Activated T-cell treated with anti-CD3 and anti-CD28 coated beads, Interleukin-2, amount 50 U/mL, for 72 hours (primary cell): ENCODE results near the gene COL8A2. TPM values are rescaled to one million over a fixed set of nuclear protein-coding genes. Genes with fewer than 3 reads are reported as not detected.
A peak's percentile ranks its signal among the peaks of the same experiment; 100 is the strongest.

Experiments used
- ATAC-seq, 2 donors: fragments of 150-1000 bp; cut with Tn5 transposase; replicated peaks in 1 of 2; 2 replicates each; pipeline ENCODE4 v1.10.0; 2021; ENCODE audit warnings: moderate library complexity in 2 of 2, mild to moderate bottlenecking in 1 of 2
- DNase-seq, 2 donors: peaks; one replicate each; pipeline ENCODE4 v3.0.0; 2021 to 2022; ENCODE audit warnings: mixed read lengths in 1 of 2
- H3K27ac Mint-ChIP-seq: one replicate; pipeline ENCODE4 v1.8.0; 2022; ENCODE audit warnings: mild to moderate bottlenecking, moderate library complexity, mixed read lengths
- H3K27me3 Mint-ChIP-seq: one replicate; pipeline ENCODE4 v1.8.0; 2022; ENCODE audit warnings: low read depth, mixed read lengths
- H3K36me3 Mint-ChIP-seq, 2 donors: one replicate each; pipeline ENCODE4 v1.8.0; 2022; ENCODE audit warnings: mixed read lengths in 2 of 2, mild to moderate bottlenecking in 1 of 2; ENCODE audit not compliant: insufficient read depth in 2 of 2
- H3K4me1 Mint-ChIP-seq: one replicate; pipeline ENCODE4 v1.8.0; 2022; ENCODE audit warnings: low read depth, mixed read lengths
- H3K4me3 Mint-ChIP-seq, 2 donors: one replicate each; pipeline ENCODE4 v1.8.0; 2022; ENCODE audit warnings: mild to moderate bottlenecking in 2 of 2, mixed read lengths in 2 of 2, moderate library complexity in 2 of 2
- H3K9me3 Mint-ChIP-seq, 2 donors: one replicate each; pipeline ENCODE4 v1.8.0; 2022; ENCODE audit warnings: mixed read lengths in 2 of 2
- total RNA-seq, 2 donors: library from RNA; stranded (reverse); gene quantifications; one replicate each; pipeline ENCODE4 v1.2.3, GENCODE V29; 2022

COL8A2 gene
- total RNA-seq, 2 donors from 2014 or later, result 0.07 to 0.09 TPM

DNA sequence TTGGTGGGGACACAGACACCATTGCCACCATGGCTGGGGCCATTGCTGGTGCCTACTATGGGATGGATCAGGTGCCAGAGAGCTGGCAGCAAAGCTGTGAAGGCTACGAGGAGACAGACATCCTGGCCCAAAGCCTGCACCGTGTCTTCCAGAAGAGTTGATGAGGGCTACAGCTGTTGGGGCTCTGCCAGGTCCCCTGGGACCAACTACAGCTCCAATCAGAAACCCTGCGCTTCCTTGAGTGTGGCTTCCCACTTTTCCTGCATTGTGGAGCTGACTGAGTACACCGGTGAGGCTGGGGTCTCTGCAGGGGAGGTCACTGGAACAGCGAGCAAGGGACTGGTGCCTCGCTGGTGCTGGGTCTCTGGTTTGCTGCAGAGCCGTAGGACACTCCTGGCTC lies 31.8 kb downstream of the COL8A2 start:
- no peak for ATAC-seq
- Mint-ChIP-seq H3K9me3 (no peaks in the 10 kb centered on the region), H3K36me3 (peaks cover 6 to 7% of the 10 kb centered on the region in 2 donors), H3K27me3 (no peaks in the 10 kb centered on the region), H3K27ac (no peak overlapping the region), H3K4me1 (peaks cover 10% of the 10 kb centered on the region), H3K4me3 (no peak overlapping the region)
- DNase-seq, result no peak

DNA sequence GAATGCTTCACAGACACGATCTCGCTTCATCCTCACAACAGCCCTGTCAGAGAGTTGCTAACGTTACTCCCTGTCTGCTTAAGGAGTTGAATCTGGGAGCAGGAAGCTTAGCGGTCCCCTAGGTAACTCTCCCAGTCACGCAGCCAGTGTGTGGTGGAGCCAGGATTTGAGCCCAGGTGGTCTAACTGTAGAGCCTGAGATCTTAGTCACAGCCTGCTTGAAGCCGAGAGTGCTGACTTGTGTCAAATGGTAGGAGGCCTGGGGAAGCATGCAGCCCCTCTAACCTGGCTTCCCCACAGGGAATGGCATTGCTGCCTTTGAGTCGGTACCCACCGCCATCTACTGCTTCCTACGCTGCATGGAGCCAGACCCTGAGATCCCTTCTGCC lies 32.2 kb downstream of the COL8A2 start:
- no peaks in the 10 kb centered on the region for H3K9me3 Mint-ChIP-seq
- no peak for ATAC-seq
- H3K4me1 Mint-ChIP-seq, result peaks cover 10% of the 10 kb centered on the region
- H3K36me3 Mint-ChIP-seq, result peaks cover 6 to 7% of the 10 kb centered on the region in 2 donors
- H3K27ac Mint-ChIP-seq, result no peak overlapping the region
- no peak overlapping the region for H3K4me3 Mint-ChIP-seq
- H3K27me3 Mint-ChIP-seq, result no peaks in the 10 kb centered on the region
- no peak for DNase-seq

DNA sequence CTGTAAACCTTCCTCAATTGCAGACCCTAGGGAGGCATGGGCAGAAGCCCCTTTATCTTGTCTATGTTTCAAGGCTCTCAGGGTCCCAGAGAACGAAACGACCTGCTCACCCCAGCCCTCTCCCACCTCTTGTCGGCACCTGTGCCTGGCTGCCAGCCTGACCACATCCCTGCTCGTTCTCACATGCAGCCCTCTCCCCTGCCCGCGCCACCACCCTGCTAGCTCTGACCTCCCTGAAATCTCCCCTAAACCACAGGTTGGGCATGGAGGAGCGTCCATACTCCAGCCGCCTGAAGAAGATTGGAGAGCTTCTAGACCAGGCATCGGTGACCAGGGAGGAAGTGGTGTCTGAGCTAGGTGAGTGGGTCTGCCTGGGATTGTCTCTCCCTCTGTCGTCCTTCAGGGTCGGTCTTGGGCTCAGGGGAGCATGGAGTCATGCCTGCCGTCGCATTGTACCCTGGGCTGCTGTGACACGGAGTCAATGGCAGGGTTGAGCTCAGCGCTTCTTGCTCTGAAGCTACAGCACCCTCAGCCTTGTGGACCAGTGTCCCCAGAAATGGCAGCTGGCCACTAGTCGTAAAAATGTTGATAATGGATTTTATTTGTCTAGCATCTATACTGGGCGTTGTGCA lies 32.7 kb downstream of the COL8A2 start:
- Mint-ChIP-seq H3K27me3 (no peaks in the 10 kb centered on the region), H3K9me3 (no peaks in the 10 kb centered on the region), H3K4me1 (peaks cover 10% of the 10 kb centered on the region), H3K36me3 (peaks cover 6 to 7% of the 10 kb centered on the region in 2 donors), H3K4me3 (no peak overlapping the region), H3K27ac (no peak overlapping the region)
- no peak for DNase-seq
- ATAC-seq, result no peak

DNA sequence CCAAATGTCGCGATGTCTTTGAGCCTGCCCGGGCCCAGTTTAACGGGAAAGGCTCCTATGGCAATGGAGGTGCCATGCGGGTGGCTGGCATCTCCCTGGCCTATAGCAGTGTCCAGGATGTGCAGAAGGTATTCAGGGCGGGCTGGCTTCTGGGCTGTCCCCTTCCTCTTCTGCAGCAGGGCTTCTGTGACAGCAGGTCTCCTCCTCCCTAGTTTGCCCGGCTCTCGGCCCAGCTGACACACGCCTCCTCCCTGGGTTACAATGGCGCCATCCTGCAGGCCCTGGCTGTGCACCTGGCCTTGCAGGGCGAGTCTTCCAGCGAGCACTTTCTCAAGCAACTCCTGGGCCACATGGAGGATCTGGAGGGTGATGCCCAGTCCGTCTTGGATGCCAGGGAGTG lies 33.3 kb downstream of the COL8A2 start:
- H3K36me3 Mint-ChIP-seq, result peaks cover 6 to 7% of the 10 kb centered on the region in 2 donors
- DNase-seq (no peak), ATAC-seq (no peak)
- H3K4me1 Mint-ChIP-seq, result peaks cover 10% of the 10 kb centered on the region
- H3K4me3 Mint-ChIP-seq, result peak overlapping the region in 1 of 2 donors; percentile 59
- H3K27me3 Mint-ChIP-seq, result no peaks in the 10 kb centered on the region
- no peaks in the 10 kb centered on the region for H3K9me3 Mint-ChIP-seq
- H3K27ac Mint-ChIP-seq, result no peak overlapping the region

DNA sequence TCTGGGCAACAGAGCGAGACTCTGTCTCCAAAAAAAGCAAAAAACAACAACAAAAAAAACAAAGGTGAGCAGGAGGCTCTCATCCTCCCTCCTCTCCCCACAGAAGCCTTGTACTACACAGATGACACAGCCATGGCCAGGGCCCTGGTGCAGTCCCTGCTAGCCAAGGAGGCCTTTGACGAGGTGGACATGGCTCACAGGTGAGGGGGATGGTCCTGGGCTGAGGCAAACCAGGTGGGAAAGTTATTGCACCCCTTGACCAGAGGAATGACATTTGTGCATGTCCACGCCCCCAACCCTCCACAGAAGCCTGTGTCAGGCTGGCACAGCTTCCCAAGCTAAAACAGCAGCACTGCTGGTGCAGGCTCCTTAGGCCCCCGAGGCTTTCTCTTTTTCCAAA lies 33.9 kb downstream of the COL8A2 start:
- Mint-ChIP-seq H3K27me3 (no peaks in the 10 kb centered on the region), H3K4me1 (peaks cover 10% of the 10 kb centered on the region), H3K27ac (no peak overlapping the region), H3K9me3 (no peaks in the 10 kb centered on the region), H3K4me3 (no peak overlapping the region), H3K36me3 (peaks cover 6 to 7% of the 10 kb centered on the region in 2 donors)
- DNase-seq (no peak), ATAC-seq (no peak)

DNA sequence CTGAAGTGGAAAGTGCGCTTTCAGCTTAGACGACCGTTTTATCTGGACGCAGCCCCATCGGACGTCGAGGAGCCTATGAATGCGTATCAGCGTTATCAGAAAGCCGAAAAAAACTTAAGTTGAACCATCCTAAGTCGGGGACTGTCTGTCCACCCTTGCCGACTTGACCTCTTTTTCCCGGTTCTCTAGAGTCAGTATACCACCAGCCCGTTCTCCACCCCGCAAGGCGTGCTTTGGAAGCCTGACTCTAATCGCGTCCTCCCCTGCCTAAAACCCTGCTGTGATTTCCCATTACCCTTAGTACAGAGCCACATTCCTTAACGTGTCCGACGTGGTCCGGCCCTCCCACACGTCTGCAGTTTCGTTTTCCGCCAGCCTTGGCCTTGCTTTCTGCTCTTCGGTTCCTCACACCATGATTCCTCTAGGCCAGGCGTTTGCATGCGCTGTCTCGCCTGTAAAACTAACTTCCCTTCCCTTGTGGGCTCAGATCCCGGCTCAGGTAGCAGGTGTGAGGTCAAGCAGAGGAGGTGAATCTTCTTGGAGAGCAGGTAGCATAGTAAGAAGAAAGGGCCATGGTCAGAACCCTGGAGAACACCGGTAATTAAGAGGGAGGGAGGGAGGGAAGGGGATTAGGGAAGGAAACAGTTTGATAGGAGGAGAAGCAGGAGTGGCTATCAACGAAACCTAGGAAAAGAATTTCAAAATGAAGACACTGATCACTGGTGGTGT lies 35.5 kb downstream of the COL8A2 start:
- Mint-ChIP-seq H3K27ac (peak overlapping the region; percentile 69), H3K4me1 (peaks cover 12% of the 10 kb centered on the region), H3K36me3 (peaks cover 6 to 7% of the 10 kb centered on the region in 2 donors), H3K4me3 (peak overlapping the region; percentile 82 to 92), H3K27me3 (peaks cover 7% of the 10 kb centered on the region), H3K9me3 (no peaks in the 10 kb centered on the region)
- no peak for ATAC-seq
- no peak for DNase-seq

DNA sequence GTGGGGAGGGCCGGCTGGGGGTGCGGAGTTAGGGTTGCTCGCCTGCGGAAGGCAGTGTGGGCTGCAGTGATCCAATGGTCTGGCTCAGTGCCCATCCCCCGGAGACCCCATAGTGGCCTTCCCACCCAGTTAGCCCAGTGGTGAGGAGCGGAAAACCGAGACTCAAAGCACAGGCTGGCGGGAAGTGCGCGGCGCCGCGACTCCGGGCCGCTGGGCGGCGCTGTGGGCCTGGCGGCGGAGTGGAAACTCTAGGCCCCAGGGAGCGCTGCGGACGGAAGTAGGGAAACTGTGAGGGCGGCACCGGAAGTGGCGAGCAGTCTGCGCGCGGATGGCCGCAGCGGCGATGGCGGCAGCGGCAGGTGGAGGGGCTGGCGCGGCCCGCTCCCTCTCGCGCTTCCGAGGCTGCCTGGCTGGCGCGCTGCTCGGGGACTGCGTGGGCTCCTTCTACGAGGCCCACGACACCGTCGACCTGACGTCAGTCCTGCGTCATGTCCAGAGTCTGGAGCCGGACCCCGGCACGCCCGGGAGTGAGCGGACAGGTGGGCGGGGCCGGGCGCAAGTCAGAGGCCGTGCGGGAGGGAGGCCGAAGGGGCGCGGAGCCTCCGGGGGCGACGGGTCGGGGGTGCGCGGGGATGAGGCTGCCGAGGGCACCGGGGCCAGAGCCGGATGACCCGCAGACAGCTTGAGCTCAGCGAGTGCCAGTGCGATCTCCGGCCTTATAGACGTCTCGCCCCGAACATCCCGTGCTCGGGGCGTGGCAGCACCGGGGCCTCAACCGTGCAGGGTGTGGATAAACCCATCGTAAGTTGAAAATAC lies 36.2 kb downstream of the COL8A2 start, which contains the start of gene ADPRS:
TSS of gene ADPRS (plus strand) at position 316 of the 816 bp plus-strand sequence. CDS start at position 329, 13 bp downstream.
- peak within 1 kb of the TSS; percentile 69 for H3K27ac Mint-ChIP-seq
- DNase-seq (peak; percentile 93 to 94), ATAC-seq (peak; percentile 90 to 92)
- peaks cover 8% of the 10 kb centered on the region for H3K27me3 Mint-ChIP-seq
- peak within 1 kb of the TSS; percentile 82 to 92 for H3K4me3 Mint-ChIP-seq
- no peaks in the 10 kb centered on the region for H3K9me3 Mint-ChIP-seq
- H3K4me1 Mint-ChIP-seq, result peaks cover 15% of the 10 kb centered on the region
- peaks cover 6 to 7% of the 10 kb centered on the region in 2 donors for H3K36me3 Mint-ChIP-seq

DNA sequence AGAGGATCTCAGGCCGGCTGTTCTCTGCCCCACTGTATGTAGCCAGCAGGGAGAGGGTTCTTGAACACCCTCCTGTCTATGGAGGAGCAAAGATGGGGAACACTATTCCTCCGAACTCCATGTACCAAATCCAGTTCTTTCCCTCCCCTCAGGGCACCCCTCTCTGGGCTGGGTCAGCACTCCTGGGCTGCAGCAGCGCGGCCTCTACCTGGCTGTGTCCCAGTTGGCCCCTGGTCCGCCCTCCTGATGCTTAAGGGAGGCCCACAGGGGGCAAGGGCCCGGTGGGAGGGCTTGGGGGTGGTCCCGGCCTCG lies 36.8 kb downstream of the COL8A2 start:
- Mint-ChIP-seq H3K27ac (no peak overlapping the region), H3K9me3 (no peaks in the 10 kb centered on the region), H3K27me3 (peaks cover 8% of the 10 kb centered on the region), H3K4me1 (peaks cover 15% of the 10 kb centered on the region), H3K36me3 (peaks cover 6 to 7% of the 10 kb centered on the region in 2 donors), H3K4me3 (peak overlapping the region; percentile 82 to 92)
- ATAC-seq, result peak; percentile 36 to 46
- no peak for DNase-seq

DNA sequence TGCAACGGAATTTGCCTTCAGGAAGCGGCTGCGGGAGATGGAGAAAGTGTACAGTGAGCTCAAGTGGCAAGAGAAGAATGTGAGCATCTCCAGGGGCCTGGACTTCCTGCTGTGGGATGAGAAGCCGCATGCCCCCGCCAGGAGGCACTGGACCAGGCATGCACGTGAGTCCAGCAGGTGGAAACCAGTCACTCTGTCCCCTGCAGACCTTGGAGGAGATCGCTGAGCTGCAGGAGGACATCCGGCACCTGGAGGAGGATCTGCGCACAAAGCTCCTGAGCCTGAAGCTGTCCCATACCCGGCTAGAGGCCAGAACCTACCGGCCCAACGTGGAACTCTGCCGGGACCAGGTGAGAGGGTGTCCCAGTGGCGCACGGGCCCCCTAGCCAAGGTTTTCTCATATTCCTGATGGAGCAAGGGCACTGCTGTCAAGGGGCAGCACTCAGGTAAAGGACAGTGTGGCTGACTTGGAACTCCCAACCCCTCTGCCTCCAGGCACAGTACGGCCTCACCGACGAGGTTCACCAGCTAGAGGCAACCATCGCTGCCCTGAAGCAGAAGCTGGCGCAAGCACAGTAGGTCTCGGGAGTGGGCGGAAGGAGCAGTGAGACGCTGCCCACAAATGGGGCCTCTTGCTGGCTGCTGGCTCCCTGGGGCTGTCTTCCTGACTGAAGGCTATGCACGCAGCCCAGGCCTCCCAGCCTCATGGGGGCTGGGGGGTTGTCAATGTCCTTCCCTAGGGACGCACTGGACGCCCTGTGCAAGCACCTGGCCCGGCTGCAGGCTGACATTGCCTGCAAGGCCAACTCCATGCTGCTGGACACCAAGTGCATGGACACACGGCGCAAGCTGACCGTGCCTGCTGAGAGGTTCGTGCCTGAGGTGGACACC lies 37.5 kb downstream of the COL8A2 start:
- Mint-ChIP-seq H3K27ac (no peak overlapping the region), H3K27me3 (peaks cover 11% of the 10 kb centered on the region), H3K9me3 (no peaks in the 10 kb centered on the region), H3K4me1 (peaks cover 15% of the 10 kb centered on the region), H3K4me3 (peak overlapping the region; percentile 31 to 92), H3K36me3 (peaks cover 5 to 7% of the 10 kb centered on the region in 2 donors)
- DNase-seq, result no peak
- no peak for ATAC-seq

DNA sequence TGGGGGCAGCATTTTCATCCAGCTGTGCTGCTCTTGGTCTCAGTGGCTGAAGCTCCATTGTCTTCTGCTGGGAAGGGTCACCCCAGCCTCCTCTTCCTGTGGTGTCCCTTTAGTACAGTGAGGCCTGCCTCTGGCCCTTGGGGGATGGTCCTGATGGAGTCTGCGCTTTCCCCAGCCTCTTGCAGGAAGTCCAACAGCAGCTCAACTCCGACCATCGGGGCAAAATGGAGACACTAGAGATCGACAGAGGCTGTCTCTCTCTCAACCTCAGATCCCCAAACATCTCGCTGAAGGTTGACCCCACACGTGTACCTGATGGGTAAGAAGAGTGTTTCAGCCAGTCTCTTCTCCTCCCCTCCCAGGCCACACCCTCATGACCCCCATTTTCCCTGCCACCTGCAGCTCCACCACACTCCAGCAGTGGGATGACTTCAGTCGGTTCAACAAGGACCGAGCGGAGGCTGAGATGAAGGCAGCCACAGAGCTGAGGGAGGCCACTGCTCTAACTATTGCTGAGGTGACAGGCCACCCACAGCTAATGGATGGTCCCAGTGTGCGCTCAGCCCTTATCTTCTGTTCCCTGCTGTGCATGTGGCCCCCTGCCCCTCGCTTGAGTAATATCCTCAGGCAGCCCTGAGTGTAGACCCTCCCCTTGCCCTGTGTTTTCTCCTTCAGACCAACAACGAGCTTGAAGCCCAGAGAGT lies 38.3 kb downstream of the COL8A2 start:
- H3K9me3 Mint-ChIP-seq, result no peaks in the 10 kb centered on the region
- DNase-seq (no peak), ATAC-seq (no peak)
- peaks cover 2 to 7% of the 10 kb centered on the region in 2 donors for H3K36me3 Mint-ChIP-seq
- peak overlapping the region; percentile 31 to 57 for H3K4me3 Mint-ChIP-seq
- peaks cover 19% of the 10 kb centered on the region for H3K27me3 Mint-ChIP-seq
- no peak overlapping the region for H3K27ac Mint-ChIP-seq
- H3K4me1 Mint-ChIP-seq, result peaks cover 15% of the 10 kb centered on the region

DNA sequence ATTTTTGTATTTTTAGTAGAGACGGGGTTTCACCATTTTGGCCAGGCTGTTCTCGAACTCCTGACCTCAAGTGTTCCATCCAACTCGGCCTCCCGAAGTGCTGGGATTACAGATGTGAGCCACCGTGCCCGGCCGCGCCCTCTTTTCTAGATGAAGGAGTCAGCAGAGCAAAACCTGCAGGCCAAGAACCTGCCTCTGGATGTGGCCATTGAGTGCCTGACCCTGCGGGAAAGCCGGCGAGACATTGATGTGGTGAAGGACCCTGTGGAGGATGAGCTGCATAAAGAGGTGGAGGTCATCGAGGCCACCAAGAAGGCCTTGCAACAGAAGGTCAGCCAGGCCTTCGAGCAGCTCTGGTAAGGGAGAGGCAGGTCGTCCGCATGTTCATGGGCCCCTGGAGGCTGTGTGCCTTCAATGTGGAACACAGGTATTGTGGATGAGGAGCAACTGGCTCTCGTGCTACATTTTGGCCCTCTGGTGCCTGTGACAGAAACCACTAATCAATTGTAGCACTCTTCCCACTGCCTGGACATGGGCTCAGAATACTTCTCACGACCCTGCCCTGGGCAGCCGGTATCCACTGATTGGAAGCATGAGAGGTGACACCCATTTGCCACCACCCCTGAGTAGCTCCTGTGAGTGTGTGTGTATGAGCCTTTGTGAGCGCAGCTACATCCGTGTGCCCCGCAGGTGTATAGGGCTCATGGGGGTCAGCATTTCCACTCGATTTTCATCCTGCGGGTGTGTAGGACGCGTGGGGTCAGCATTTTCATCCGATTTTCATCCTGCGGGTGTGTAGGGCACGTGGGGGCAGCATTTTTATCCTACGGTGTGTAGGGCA lies 39.1 kb downstream of the COL8A2 start:
- ATAC-seq (no peak), DNase-seq (no peak)
- Mint-ChIP-seq H3K4me3 (no peak overlapping the region), H3K36me3 (peaks cover 0 to 7% of the 10 kb centered on the region in 2 donors), H3K9me3 (no peaks in the 10 kb centered on the region), H3K27ac (no peak overlapping the region), H3K27me3 (peaks cover 22% of the 10 kb centered on the region), H3K4me1 (peaks cover 15% of the 10 kb centered on the region)
